HG02588 (cell line): ENCODE data around the gene SPINT1.

Experiments used
- ATAC-seq: cut with Tn5 transposase; IDR thresholded peaks from one replicate; pipeline ENCODE4 v1.9.1; 2021; ENCODE audit warnings: mild to moderate bottlenecking, moderate library complexity; ENCODE audit not compliant: unreplicated experiment

The SPINT1 gene

DNA sequence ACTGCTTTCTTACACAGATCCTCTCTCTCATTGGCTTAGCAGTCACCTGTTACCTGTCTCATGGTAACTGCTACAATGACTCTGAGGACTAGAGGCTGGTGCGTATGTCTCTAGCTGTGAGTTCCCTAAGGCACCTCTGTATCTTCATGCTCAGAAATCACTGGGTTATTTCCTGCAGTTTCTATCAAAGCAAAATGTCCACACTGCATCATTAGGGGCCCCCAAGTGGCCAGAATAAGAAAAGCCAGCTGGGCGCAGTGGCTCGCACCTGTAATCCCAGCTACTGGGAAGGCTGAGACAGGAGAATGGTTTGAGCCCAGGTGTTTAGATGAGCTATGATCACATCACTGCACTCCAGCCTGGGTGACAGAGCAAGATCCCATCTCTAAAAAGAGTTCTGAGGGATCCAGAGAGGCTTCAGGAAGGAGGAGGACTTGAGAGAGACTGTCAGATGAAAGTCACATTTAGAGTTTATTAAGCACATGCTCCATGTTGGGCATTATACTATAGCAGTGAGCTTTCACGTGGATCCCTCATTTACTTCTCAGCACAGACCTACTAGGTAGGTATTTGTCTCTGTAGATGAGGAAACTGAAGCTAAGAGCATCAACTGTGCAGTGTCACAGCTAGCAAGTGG is 48.1 kb downstream of the SPINT1 start:
- no peak for ATAC-seq

DNA sequence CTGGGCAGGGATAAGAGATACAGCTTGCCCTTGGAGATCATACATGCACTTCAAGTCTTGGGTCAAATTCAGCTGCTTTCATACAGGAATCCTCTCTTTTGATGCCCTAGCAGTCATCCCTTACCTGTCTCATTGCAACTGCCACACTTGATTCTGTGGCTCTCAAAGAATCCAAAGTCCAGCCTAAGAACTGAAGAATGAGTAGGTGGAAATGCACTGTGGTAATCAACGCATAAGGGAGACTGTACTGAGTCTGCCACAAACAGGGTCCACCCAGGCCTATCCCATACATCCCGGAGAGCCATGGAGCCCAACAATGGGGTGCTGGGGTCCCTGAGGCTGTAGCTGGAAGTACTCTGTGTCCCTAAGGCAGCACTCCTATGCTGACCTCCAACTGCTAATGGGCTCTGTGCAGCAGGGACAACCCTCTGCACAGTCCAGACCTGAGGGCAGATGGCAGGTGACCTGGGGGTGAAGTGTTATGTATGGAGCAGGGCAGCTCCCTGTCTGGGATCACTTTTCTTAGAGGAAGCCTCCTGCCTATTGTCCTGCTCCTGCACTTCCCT is 48.7 kb downstream of the SPINT1 start:
- no peak for ATAC-seq

DNA sequence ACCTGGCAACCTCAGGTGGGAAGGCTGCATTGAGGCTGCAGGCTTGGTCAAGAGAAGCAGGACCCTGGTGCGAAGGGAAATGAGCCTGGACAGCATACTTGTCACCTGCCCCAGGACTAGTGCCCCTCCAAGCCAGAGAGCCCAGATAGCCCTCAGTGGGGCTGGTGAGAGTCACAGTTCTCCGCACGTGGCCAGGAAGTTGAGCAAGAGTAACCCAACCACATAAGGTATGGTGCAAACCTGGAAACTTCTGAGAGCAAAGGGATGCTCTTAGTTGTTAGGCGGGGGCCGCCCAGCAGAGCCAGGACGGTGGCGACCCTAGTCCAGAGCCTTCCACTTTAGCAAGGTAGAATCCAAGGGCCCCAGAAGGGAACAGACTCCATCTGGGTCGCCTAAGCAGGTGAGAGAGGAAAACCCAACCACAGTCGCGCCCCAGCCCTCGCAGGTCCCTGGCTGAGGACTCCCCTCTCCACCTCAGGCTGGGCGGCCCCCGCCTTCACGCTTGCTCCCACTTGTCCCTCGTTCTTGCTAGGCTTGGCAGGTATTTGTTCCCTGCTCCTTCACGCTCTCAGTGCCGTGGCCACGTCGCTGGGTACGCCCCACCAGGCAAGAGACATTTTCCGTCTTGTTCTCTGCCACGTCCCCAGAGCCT is 49.3 kb downstream of the SPINT1 start:
- ATAC-seq = no peak

GRCh38 chr15:40893733-40894680 is 50.2 kb downstream of the SPINT1 start, which contains the start of gene VPS18:
Gene VPS18 (plus strand): TSS chr15:40894450. CDS start chr15:40894769, 319 bp downstream.
- peak; percentile 88 for ATAC-seq

DNA sequence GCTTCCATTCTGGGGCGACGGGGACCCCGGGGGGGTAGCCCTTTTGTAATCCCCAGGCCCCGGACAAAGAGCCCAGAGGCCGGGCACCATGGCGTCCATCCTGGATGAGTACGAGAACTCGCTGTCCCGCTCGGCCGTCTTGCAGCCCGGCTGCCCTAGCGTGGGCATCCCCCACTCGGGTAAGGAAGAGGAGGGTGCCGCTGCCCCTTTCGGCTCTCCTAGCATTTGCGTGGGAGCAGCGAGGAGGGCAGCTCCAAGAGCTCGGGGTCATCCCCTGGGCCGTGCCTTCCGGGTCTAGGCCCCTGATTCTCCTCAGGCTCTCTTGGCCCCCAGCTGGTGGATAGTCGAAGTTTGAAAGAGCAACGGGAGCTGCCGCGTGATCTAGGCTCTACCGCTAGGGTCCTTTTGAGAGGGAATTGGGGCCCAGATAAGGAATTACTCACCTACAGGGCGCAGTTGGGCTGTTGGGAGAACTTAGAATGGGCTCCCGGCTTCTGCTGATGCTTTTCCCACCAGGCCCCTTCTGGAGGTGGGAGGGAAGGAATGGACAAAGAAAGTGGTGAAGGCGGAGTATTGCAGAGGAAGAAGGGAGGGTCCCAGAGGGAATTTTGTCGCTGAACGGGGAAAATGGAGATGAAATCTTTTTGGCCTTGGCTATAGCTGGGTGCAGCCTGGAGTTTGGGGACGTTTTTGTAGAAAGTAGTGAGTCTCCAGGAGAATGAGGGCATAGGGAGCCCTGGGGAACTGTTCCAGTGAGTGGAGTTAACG is 51.0 kb downstream of the SPINT1 start:
- peak; percentile 22 for ATAC-seq

DNA sequence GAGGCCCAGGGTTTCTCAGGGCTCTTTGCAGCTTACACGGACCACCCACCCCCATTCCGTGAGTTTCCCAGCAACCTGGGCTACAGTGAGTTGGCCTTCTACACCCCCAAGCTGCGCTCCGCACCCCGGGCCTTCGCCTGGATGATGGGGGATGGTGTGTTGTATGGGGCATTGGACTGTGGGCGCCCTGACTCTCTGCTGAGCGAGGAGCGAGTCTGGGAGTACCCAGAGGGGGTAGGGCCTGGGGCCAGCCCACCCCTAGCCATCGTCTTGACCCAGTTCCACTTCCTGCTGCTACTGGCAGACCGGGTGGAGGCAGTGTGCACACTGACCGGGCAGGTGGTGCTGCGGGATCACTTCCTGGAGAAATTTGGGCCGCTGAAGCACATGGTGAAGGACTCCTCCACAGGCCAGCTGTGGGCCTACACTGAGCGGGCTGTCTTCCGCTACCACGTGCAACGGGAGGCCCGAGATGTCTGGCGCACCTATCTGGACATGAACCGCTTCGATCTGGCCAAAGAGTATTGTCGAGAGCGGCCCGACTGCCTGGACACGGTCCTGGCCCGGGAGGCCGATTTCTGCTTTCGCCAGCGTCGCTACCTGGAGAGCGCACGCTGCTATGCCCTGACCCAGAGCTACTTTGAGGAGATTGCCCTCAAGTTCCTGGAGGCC is 55.8 kb downstream of the SPINT1 start:
- ATAC-seq = no peak

DNA sequence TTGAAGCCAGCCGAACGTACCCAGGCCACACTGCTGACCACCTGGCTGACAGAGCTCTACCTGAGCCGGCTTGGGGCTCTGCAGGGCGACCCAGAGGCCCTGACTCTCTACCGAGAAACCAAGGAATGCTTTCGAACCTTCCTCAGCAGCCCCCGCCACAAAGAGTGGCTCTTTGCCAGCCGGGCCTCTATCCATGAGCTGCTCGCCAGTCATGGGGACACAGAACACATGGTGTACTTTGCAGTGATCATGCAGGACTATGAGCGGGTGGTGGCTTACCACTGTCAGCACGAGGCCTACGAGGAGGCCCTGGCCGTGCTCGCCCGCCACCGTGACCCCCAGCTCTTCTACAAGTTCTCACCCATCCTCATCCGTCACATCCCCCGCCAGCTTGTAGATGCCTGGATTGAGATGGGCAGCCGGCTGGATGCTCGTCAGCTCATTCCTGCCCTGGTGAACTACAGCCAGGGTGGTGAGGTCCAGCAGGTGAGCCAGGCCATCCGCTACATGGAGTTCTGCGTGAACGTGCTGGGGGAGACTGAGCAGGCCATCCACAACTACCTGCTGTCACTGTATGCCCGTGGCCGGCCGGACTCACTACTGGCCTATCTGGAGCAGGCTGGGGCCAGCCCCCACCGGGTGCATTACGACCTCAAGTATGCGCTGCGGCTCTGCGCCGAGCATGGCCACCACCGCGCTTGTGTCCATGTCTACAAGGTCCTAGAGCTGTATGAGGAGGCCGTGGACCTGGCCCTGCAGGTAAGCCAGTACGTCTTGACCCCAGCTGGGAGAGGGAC is 56.6 kb downstream of the SPINT1 start:
- ATAC-seq = no peak

DNA sequence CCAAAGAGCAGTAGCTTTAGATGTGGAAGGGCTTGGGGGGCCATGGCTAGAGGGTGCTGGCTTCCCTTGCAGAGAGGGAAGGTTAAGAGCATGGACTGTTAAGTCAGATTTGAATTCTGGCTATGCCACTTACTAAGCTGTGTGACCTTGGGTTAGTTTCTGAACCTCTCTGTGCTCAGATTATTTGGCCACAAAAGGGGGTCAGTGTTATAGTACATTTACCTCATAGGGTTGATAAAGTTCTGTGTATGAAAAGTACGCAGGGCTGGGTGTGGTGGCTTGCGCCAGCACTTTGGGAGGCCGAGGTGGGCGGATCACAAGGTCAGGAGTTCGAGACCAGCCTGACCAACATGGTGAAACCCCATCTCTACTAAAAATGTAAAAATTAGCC is 57.2 kb downstream of the SPINT1 start:
- no peak for ATAC-seq

- no peak for ATAC-seq
Measured at GRCh38 chr15:40902605-40903561, 59.0 kb downstream of the SPINT1 start.

DNA sequence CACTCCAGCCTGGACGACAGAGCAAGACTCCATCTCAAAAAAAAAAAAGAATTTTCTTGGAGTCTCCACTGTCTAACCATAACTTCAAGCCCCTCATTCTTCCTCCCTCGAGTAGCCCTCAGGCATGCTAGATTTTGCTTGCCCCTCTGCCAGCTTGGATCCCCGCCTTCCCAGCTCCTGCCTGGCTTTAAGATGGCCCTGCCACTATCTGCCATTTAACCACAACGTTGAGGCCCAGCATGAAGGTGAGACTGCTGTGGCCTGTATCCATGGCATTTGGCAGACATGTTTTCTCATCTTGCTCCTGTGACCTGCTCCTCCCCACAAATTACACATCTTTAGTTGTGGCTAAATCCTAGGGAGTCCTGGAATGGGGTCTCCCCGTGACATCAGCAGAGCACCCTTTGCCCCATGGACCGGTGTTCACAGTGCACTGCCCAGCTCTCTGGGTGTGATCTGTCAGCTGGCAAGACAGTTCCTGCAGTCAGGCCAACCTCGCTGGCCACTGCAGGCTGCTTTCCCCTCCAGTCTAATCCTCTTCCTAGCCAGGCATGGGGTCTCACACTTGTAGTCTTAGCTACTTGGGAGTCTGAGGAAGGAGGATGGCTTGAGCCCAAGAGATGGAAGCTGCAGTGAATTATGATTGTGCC is 60.8 kb downstream of the SPINT1 start:
- no peak for ATAC-seq

DNA sequence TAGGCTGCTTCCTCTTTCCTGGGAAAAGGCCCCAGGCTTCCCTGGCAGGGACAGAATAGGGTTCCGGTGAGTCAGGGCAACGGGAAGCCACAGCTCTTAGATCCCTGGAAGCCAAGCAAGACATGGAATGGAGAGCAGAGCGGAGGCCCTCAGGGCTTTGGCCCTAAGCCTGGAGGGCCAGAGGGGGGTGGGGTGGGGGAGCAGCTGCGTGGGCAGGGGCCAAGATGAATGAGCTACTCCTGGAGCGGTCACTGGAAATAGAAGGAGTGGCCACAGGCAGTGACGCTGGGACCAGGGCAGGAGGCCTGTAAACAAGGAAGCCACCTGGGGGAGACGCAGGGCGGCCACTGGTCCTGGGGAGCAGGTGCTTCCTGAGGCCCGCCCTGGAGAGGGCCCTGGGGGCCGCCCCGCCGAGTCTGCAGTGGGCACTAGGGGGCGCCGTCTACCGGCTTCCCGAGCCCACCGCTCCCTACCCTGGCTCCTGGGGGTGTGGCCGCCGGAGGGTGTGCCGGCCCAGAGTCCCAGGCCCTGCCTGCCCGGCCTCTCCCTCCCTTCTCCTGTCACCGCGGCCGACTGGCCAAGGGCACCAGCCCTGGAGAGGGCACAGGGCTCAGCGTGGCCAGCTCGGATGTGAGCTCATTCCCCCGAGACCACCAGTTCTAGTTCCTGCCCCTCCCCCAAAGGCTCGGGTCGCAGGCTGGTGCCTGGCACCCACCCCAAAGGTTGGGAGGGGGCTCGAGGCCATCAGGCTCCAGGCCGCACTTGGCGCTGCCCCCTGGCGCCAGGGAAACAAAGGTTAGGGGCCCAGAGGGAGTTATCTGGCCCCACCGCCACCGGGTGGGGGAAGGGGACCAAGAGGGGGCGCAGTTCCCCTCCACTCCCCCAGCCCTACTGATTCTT is 62.5 kb downstream of the SPINT1 start:
- ATAC-seq = peak; percentile 71

DNA sequence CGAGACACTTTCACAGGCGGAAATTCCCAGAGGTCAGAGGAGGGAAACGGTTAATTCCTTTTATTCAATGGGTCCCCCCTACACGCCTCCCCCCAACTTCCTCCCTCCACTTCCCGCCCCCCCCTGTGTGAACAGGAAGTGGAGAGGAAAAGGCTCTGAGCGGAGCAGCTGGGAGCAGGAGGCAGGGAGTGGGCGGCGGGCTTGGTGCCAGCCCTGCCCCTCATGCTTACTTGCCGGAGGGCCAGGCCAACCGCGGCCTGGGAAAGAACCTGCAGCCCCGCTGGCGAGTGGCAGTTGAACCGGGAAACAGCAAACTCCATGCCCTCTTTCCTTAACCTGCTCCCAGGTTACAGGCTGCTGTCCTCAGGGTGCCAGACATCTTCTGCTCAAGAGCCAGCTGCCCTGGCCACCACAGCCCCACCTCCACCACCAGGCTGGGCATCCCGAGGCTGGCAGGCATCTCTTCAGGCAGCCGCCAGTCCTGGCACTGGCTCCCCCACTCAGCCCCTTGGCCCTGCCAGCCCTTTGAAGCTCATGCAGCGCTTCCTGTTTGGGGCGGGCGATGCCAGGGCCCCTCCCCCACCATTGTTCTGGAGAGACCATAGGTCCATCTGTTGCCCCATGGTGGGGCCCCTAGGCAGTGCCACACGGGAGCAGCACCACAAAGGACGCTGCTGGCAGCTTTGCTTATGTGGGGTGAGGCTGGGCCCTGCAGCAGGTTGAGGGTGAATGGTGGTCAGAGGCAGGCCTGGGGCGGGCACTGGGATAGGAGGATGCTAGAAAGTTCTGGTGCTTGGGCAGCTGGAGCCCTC is 63.3 kb downstream of the SPINT1 start:
- ATAC-seq = no peak
